Activated T-cell treated with anti-CD3 and anti-CD28 coated beads, Interleukin-2, amount 50 U/mL, for 48 hours (primary cell): Measurements from ENCODE around the gene METTL27.
"Not testable (repeated sequence)": the region's sequence is repeated elsewhere in the genome, so short reads cannot be mapped to it uniquely, and the experiment has no call there.

Experiments
- DNase-seq, 2 experiments: peaks; one replicate each; pipeline ENCODE4 v3.0.0-alpha.2; 2020

METTL27 gene

GRCh38 chr7:73838642-73839041 lies 3.7 kb downstream of the METTL27 start:
- DNase-seq, result no peak

GRCh38 chr7:73837167-73837566 lies 5.1 kb downstream of the METTL27 start:
- not testable (repeated sequence) for DNase-seq

- no peak for DNase-seq
Observed at GRCh38 chr7:73834626-73835191, 7.6 kb downstream of the METTL27 start.

- no peak for DNase-seq
Observed at GRCh38 chr7:73833251-73833919, 8.9 kb downstream of the METTL27 start.

GRCh38 chr7:73832806-73833205 lies 9.5 kb downstream of the METTL27 start:
- DNase-seq, result no peak

- no peak for DNase-seq
Observed at GRCh38 chr7:73831834-73832651, 10.3 kb downstream of the METTL27 start.

- no peak for DNase-seq
Observed at GRCh38 chr7:73831584-73831833, 10.8 kb downstream of the METTL27 start.

- DNase-seq, result no peak
Observed at GRCh38 chr7:73830681-73831583, 11.4 kb downstream of the METTL27 start, which contains the start of gene CLDN4. CLDN4 (plus strand) TSS chr7:73830996; CDS start chr7:73831202, 206 bp downstream.

GRCh38 chr7:73829921-73830680 lies 12.2 kb downstream of the METTL27 start:
- no peak for DNase-seq

GRCh38 chr7:73829505-73829904 lies 12.8 kb downstream of the METTL27 start:
- no peak for DNase-seq

GRCh38 chr7:73828972-73829371 lies 13.3 kb downstream of the METTL27 start:
- DNase-seq, result no peak

GRCh38 chr7:73828107-73828803 lies 14.1 kb downstream of the METTL27 start:
- no peak for DNase-seq

- no peak for DNase-seq
Observed at GRCh38 chr7:73827567-73828106, 14.7 kb downstream of the METTL27 start.

- DNase-seq, result no peak
Observed at GRCh38 chr7:73824986-73825385, 17.3 kb downstream of the METTL27 start.

- DNase-seq, result no peak
Observed at GRCh38 chr7:73823873-73824592, 18.3 kb downstream of the METTL27 start.

- no peak for DNase-seq
Observed at GRCh38 chr7:73823257-73823656, 19.1 kb downstream of the METTL27 start.

GRCh38 chr7:73822319-73823173 lies 19.8 kb downstream of the METTL27 start:
- DNase-seq, result no peak

- not testable (repeated sequence) for DNase-seq
Observed at GRCh38 chr7:73821597-73822285, 20.6 kb downstream of the METTL27 start.

GRCh38 chr7:73820013-73820412 lies 22.3 kb downstream of the METTL27 start:
- DNase-seq, result no peak
